Raji (cell line): ENCODE results near the gene FILIP1.

Experiments used
- POLR2A ChIP-seq: IDR thresholded peaks from 2 replicates; pipeline ENCODE4 v1.6.1; 2011; ENCODE audit warnings: low read depth, low read length, control low read depth; ENCODE audit not compliant: insufficient read depth

FILIP1 gene

DNA sequence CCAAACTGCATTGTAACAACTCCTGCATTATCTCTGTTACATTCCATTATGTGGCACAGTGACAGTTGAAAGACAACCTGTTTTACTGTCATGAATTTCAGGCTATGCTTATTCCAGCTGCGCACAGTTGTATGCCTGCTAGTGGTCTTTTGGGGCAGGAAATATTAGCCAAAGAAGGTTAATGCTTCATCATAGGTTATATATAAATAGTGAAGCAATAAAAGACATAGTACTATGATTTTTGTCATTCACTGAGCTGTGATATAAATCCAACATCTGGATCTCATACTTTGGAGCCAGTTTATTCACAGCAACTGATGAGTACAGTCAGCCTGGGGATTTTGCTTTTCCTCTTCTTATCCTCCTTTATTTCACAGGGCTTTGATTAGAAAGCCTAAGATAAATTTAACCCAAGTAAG is 55.6 kb downstream of the FILIP1 start:
- no peak for TF ChIP-seq POLR2A

- no peak for TF ChIP-seq POLR2A
Measured at GRCh38 chr6:75437421-75437891, 56.1 kb downstream of the FILIP1 start.

GRCh38 chr6:75436869-75437268 is 56.7 kb downstream of the FILIP1 start:
- no peak for TF ChIP-seq POLR2A

DNA sequence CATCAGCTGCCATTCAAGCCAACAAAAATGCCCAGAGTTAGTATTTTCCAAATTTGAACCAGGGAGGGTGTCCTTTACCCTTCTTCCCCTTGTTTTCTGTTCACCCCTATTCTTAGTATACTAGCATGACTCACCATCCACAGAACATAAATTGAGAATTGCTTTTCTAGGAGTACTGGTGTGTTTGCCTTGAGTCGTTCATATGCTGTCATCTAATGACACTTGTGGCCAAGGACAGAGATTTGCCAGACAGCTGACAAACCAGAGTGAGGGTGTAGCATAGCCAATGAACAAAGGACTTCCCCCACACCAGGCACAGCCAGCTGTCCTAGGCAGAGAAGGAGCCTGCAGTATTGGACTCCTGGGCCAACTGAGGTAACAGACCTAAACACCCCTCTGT is 62.2 kb downstream of the FILIP1 start:
- TF ChIP-seq POLR2A, result no peak

DNA sequence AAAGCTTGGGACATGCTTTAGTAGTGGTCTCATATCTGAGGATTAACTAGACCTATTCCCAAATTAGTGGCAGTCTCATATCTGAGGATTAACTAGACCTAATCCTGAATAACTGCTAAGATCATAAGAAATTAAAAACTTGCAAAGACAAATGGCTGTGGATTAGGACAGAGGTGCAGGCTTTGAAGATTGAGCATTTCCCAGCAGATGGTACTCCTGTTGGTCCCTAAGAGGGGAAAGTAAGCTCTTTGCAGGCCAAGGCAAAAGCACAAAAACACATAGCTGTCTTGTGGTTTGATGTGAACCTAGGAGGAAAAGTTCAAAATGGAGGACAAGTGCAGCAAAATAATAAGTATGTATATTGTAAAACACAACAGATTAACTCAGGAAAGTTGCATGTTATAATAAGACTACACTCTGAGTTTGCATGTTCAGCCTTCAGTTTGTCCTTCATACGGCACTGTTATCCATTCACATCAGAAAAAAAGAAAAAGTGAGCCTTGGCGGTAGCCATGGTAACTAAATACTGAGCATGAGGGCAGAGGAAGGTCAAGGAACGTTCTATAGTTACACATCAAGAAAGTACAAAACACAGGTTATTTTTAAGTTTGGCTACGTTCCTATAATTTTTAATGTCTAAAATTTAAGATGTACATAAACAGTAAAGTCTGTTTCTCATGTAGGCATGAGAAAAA is 62.8 kb downstream of the FILIP1 start:
- TF ChIP-seq POLR2A, result no peak

GRCh38 chr6:75429061-75429703 is 64.4 kb downstream of the FILIP1 start:
- no peak for TF ChIP-seq POLR2A

DNA sequence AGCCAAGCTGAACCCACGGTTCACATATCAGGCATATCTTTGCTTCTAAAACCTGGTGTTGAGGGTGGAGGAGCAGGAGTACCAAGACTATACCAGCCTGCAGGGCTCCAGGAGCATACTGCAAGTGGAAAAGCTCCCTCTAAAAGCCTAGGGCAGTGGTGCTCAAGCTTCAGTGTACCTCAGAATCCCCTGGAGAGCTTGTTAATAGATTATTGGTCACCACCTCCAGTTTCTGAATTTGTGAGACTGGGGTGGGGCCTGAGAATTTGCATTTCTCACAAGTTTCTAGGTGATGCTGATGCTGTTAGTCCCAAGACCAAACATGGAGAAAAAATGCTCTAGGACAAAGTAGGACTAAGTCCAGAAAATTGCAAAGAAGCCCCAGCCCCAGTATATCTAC is 65.4 kb downstream of the FILIP1 start:
- no peak for TF ChIP-seq POLR2A

DNA sequence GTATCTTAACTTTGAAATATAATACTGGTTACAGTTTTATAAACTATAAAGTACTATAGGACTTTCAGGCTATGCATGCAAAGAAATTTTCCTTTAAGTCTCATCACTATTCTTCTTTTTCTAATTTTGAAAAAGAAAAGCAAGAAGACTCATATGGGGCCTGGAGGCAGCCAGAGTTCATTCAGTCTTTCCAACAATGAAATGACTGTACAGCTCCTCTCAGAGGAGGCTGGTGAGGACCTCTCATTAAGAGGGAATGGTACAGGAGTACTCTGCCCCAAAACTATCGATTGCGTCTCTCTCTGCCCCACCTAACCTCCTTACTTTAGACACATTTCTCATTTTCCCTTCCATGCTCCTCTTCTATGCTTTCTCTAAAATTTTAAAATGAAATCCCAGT is 66.3 kb downstream of the FILIP1 start:
- no peak for TF ChIP-seq POLR2A

DNA sequence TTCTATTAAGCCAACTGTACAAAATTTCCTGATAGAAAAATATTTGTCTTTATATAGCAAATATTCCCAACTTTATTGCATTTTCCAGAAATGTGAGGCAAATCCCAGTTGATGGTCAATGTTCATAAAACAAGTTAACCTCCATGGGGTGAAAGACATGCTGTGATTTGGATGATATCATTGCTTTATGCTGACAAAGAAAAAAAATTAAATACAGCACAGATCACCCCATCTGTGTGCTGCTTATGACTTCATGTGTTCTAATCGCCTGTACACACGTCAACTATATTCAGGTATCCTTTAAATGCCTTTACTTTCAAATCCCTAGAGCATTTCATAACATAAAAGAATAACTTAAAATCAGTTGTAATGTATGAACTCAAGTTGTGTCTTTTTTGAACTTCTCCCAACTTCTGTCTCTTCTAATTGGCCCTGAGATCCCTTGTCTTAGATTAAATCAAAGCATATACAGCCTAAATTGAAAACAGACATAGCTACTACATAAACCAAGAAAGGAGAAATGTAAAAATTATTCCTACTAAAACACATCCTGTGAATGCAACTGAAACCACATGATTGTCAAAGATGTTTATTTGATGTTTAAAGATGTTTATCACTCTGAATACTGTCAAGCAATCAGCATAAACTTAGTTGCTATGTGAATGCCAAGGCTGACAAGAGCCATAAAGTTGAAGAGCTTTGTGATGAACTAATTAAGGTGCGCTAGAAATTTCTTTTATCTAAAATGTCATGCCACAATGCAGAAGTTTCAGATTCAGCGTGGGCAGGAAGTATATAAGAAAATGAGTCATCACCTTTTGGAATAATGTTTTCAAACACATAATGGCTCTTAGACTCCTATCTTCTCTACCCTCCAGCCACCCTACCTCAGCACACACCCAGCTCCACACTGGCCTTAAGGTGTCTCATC is 68.7 kb downstream of the FILIP1 start:
- TF ChIP-seq POLR2A, result no peak

GRCh38 chr6:75423386-75423785 is 70.2 kb downstream of the FILIP1 start:
- TF ChIP-seq POLR2A, result no peak

GRCh38 chr6:75422024-75422639 is 71.5 kb downstream of the FILIP1 start:
- TF ChIP-seq POLR2A, result no peak

- TF ChIP-seq POLR2A, result no peak
Measured at GRCh38 chr6:75421316-75422023, 72.1 kb downstream of the FILIP1 start.

- no peak for TF ChIP-seq POLR2A
Measured at GRCh38 chr6:75419980-75420379, 73.6 kb downstream of the FILIP1 start.

- TF ChIP-seq POLR2A, result no peak
Measured at GRCh38 chr6:75419416-75419815, 74.2 kb downstream of the FILIP1 start.
